Activated T-cell treated with anti-CD3 and anti-CD28 coated beads, Interleukin-2, amount 50 U/mL, for 4 hours (primary cell): Measurements from ENCODE around the gene SETD5. TPM values are rescaled to one million over a fixed set of nuclear protein-coding genes. Genes with fewer than 3 reads are reported as not detected.
A peak's percentile ranks its signal among the peaks of the same experiment; 100 is the strongest.

Source experiments
- ATAC-seq, 2 donors: fragments of 200-7000 bp; cut with Tn5 transposase; one replicate each; pipeline ENCODE4 v1.10.0; 2021
- DNase-seq: peaks from one replicate; pipeline ENCODE4 v3.0.0-alpha.2; 2020
- H3K27me3 Mint-ChIP-seq: one replicate; pipeline ENCODE4 v1.8.0; 2021; ENCODE audit warnings: low read depth, mixed read lengths
- H3K36me3 Mint-ChIP-seq: one replicate; pipeline ENCODE4 v1.8.0; 2022; ENCODE audit warnings: mixed read lengths; ENCODE audit not compliant: insufficient read depth
- H3K4me1 Mint-ChIP-seq: one replicate; pipeline ENCODE4 v1.8.0; 2021; ENCODE audit warnings: low read depth, mixed read lengths
- H3K4me3 Mint-ChIP-seq: one replicate; pipeline ENCODE4 v1.8.0; 2021; ENCODE audit warnings: mild to moderate bottlenecking, moderate library complexity, mixed read lengths
- H3K9me3 Mint-ChIP-seq: one replicate; pipeline ENCODE4 v1.8.0; 2021; ENCODE audit warnings: mixed read lengths
- total RNA-seq, 3 donors: library from RNA; stranded (reverse); gene quantifications; one replicate each; pipeline ENCODE4 v1.2.1, GENCODE V29; 2021

Gene SETD5
- total RNA-seq, 3 donors from 2014 or later: 67.3 to 78.1 (median 71.8) TPM

GRCh38 chr3:9412293-9412692 is 14.9 kb downstream of the SETD5 start:
- DNase-seq: no peak
- H3K27me3 Mint-ChIP-seq: no peaks in the 10 kb centered on the region
- H3K4me3 Mint-ChIP-seq: no peak overlapping the region
- ATAC-seq: no peak
- H3K4me1 Mint-ChIP-seq: peaks cover 58% of the 10 kb centered on the region
- H3K9me3 Mint-ChIP-seq: peaks cover 3% of the 10 kb centered on the region
- H3K36me3 Mint-ChIP-seq: peaks cover 18% of the 10 kb centered on the region

DNA sequence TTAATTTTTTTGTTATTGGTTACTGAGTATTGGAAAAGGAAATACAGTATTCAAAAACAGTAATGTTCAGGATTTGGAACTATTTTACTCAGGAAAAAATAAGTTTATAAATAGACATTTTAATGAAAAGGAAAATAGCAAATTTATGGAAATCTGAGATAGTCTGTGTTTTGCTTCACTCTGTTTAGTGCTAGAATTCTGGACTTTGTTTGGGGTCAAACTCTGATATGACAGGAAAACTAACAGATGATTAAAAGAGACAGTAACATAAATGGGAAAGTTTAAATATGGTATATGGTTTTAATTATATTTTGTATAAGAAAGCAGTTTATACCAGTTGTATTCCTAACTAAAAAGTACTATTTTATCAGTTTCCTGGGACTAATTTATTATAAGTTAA is 17.4 kb downstream of the SETD5 start:
- Mint-ChIP-seq H3K36me3 (peaks cover 9% of the 10 kb centered on the region), H3K4me3 (no peak overlapping the region), H3K4me1 (peaks cover 52% of the 10 kb centered on the region), H3K9me3 (peaks cover under 1% of the 10 kb centered on the region), H3K27me3 (no peaks in the 10 kb centered on the region)
- DNase-seq (no peak), ATAC-seq (no peak)

- ATAC-seq (peak in 1 of 2 donors; percentile 14), DNase-seq (no peak)
- H3K4me1 Mint-ChIP-seq: peaks cover 51% of the 10 kb centered on the region
- H3K36me3 Mint-ChIP-seq: peaks cover 6% of the 10 kb centered on the region
- H3K9me3 Mint-ChIP-seq: no peaks in the 10 kb centered on the region
- H3K4me3 Mint-ChIP-seq: no peak overlapping the region
- no peaks in the 10 kb centered on the region for H3K27me3 Mint-ChIP-seq
These were observed 18.2 kb downstream of the SETD5 start for GRCh38 chr3:9415485-9416138.

DNA sequence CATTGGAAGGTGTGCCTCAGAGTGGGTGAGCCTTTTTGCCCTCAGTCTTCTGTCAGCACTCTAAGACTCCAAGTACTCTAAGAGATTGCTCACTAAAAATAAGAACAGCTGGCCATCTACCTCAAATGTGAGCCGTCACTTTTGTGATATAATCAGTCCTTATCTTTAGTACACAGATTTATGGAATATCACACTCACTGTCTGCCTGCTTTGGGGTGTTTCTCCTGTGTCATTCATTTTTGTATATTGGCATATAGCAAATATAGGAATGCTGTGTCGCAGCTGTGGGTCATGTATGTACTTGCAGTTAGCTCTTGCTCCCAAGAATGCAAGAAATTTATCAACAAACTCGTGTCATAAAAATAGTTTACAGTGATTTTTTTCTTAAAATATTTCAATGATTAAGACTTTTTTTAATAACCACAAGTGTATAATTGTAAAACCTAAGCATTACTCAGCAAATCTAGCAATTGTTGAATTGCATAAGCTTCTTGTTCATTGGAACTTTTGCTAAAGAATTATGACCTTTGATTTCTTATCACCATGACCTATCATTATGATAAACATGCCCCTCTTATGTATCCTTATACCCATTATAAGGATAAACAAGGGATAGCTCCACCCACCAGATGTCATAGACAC is 18.8 kb downstream of the SETD5 start:
- Mint-ChIP-seq H3K9me3 (no peaks in the 10 kb centered on the region), H3K27me3 (no peaks in the 10 kb centered on the region), H3K4me1 (peaks cover 55% of the 10 kb centered on the region), H3K4me3 (no peak overlapping the region), H3K36me3 (peaks cover 6% of the 10 kb centered on the region)
- no peak for DNase-seq
- ATAC-seq: peak; percentile 28 to 51

- DNase-seq (no peak), ATAC-seq (peak in 1 of 2 donors; percentile 48)
- Mint-ChIP-seq H3K36me3 (peaks cover 6% of the 10 kb centered on the region), H3K9me3 (no peaks in the 10 kb centered on the region), H3K4me1 (peaks cover 39% of the 10 kb centered on the region), H3K27me3 (no peaks in the 10 kb centered on the region), H3K4me3 (no peak overlapping the region)
These were observed 23.6 kb downstream of the SETD5 start for GRCh38 chr3:9420850-9421549.

- Mint-ChIP-seq H3K36me3 (peaks cover 8% of the 10 kb centered on the region), H3K4me3 (no peak overlapping the region)
- peak; percentile 51 to 71 for ATAC-seq
These were observed 25.5 kb downstream of the SETD5 start for GRCh38 chr3:9422712-9423424.

GRCh38 chr3:9428411-9428810 is 31.0 kb downstream of the SETD5 start:
- H3K9me3 Mint-ChIP-seq: no peaks in the 10 kb centered on the region
- ATAC-seq (no peak), DNase-seq (no peak)
- peaks cover under 1% of the 10 kb centered on the region for H3K4me1 Mint-ChIP-seq
- H3K27me3 Mint-ChIP-seq: no peaks in the 10 kb centered on the region
- H3K4me3 Mint-ChIP-seq: no peak overlapping the region
- H3K36me3 Mint-ChIP-seq: peaks cover 32% of the 10 kb centered on the region

More at GRCh38 chr3:9422712-9423424, 25.5 kb downstream of the SETD5 start:
- peaks cover 34% of the 10 kb centered on the region for H3K4me1 Mint-ChIP-seq
- H3K27me3 Mint-ChIP-seq: no peaks in the 10 kb centered on the region
- no peaks in the 10 kb centered on the region for H3K9me3 Mint-ChIP-seq
- DNase-seq: no peak

DNA sequence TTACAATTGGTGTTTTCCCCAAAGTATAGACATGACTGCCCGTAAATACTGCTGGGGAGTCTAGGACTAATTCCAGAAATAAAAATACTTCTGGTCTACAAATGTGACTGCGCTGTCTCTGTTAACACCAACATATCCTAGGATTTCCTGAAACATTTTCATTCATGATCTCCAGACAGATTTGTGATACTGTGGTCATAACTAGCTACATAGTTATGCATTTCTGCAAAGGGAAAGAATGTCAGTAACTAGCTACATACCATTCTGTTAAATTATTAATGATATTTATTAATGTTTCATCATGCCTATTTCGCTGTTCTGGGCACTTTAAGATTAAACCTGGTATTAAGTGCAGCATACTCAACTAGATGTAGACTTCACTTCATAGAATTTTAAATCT is 33.3 kb downstream of the SETD5 start:
- H3K36me3 Mint-ChIP-seq: peaks cover 49% of the 10 kb centered on the region
- H3K4me1 Mint-ChIP-seq: no peaks in the 10 kb centered on the region
- ATAC-seq: no peak
- no peak for DNase-seq
- H3K27me3 Mint-ChIP-seq: no peaks in the 10 kb centered on the region
- H3K9me3 Mint-ChIP-seq: no peaks in the 10 kb centered on the region
- no peak overlapping the region for H3K4me3 Mint-ChIP-seq

DNA sequence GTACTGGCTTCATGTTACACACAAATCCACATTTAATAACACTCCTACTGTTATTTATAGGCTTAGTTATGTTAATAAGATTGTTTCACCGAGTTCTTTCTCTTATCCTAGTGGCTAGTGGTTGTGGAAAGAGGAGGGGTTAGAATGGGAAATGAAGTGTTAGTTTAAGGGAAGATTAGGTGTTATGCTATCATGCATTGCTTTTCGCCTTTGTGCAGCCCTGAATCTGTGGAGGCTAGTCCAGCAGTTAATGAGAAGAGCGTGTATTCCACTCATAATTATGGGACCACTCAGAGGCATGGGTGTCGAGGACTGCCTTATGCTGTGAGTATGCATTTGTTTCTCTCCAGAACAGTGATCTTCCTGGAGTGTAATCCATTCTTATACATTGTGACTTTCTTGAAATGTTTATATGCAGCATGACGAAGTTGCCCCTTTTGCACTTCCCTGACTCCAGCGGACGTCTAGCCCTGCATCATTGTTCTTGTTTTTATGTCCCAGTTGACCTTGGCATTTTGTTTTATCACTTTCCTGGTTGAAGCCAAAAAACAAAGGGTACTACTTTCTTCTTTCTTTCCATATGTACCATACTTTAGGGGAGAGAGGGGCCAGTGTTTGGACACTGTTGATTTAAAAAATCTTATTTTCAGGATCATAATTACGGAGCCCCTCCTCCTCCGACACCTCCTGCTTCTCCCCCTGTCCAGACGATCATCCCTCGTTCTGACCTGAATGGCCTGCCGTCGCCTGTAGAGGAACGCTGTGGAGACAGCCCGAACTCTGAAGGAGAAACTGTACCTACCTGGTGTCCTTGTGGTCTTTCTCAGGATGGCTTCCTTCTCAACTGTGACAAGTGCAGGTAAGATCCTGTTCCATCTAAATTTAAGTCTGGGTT is 36.5 kb downstream of the SETD5 start:
- no peak for ATAC-seq
- Mint-ChIP-seq H3K27me3 (no peaks in the 10 kb centered on the region), H3K4me1 (no peaks in the 10 kb centered on the region), H3K36me3 (peaks cover 51% of the 10 kb centered on the region), H3K9me3 (no peaks in the 10 kb centered on the region), H3K4me3 (no peak overlapping the region)
- DNase-seq: no peak

GRCh38 chr3:9435316-9435715 is 37.9 kb downstream of the SETD5 start:
- Mint-ChIP-seq H3K9me3 (no peaks in the 10 kb centered on the region), H3K27me3 (no peaks in the 10 kb centered on the region), H3K4me3 (no peak overlapping the region), H3K4me1 (no peaks in the 10 kb centered on the region), H3K36me3 (peaks cover 47% of the 10 kb centered on the region)
- DNase-seq (no peak), ATAC-seq (no peak)

DNA sequence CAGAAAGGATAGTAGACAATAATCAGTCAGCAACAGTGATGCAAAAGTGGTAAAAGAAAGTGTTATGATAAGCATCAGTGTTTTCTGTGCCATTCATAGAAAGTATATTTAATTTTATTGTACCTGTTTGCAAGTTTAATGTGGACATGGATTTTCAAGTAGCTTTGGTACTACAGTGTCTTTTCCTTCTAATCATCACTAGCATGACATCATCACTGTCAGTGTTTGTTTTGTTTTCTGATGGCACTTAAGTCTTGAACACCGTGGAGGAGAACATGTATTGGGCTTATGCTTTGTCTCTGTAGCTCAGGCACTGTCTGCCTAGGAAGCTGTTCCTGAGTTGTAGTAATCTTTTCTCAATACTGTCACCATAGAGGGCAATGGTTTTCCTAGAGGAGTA is 41.9 kb downstream of the SETD5 start:
- Mint-ChIP-seq H3K36me3 (peaks cover 47% of the 10 kb centered on the region), H3K4me3 (no peak overlapping the region), H3K4me1 (no peaks in the 10 kb centered on the region), H3K9me3 (no peaks in the 10 kb centered on the region), H3K27me3 (no peaks in the 10 kb centered on the region)
- no peak for ATAC-seq
- DNase-seq: no peak

- no peak for ATAC-seq
- peaks cover 47% of the 10 kb centered on the region for H3K36me3 Mint-ChIP-seq
These were observed 44.2 kb downstream of the SETD5 start for GRCh38 chr3:9441501-9442221.

GRCh38 chr3:9448071-9448470 is 50.7 kb downstream of the SETD5 start:
- Mint-ChIP-seq H3K4me1 (peaks cover 21% of the 10 kb centered on the region), H3K36me3 (peaks cover 45% of the 10 kb centered on the region), H3K27me3 (no peaks in the 10 kb centered on the region), H3K4me3 (no peak overlapping the region), H3K9me3 (no peaks in the 10 kb centered on the region)
- DNase-seq: no peak
- no peak for ATAC-seq

More at GRCh38 chr3:9441501-9442221, 44.2 kb downstream of the SETD5 start:
- Mint-ChIP-seq H3K4me3 (no peak overlapping the region), H3K9me3 (no peaks in the 10 kb centered on the region), H3K4me1 (no peaks in the 10 kb centered on the region), H3K27me3 (no peaks in the 10 kb centered on the region)
- DNase-seq: no peak
